GM19452 (cell line): ENCODE results near the gene DBR1.

ENCODE experiments used
- ATAC-seq: cut with Tn5 transposase; IDR thresholded peaks from one replicate; pipeline ENCODE4 v1.9.1; 2021; ENCODE audit not compliant: unreplicated experiment

The DBR1 gene

GRCh38 chr3:138125548-138126221 is 49.0 kb downstream of the DBR1 start:
- no peak for ATAC-seq

- ATAC-seq = no peak
Observed at GRCh38 chr3:138124706-138125355, 49.9 kb downstream of the DBR1 start.

GRCh38 chr3:138124188-138124587 is 50.5 kb downstream of the DBR1 start:
- ATAC-seq = no peak

GRCh38 chr3:138119423-138119766 is 55.3 kb downstream of the DBR1 start:
- ATAC-seq = no peak

GRCh38 chr3:138118612-138119422 is 55.9 kb downstream of the DBR1 start:
- peak; percentile 74 for ATAC-seq

- peak; percentile 80 for ATAC-seq
Observed at GRCh38 chr3:138114988-138115971, 59.4 kb downstream of the DBR1 start, which contains the start of gene DZIP1L. TSS of gene DZIP1L (minus strand) at chr3:138115608. CDS start at chr3:138103971, 11,637 bp downstream.

- ATAC-seq = no peak
Observed at GRCh38 chr3:138114431-138114918, 60.2 kb downstream of the DBR1 start.

GRCh38 chr3:138113326-138113725 is 61.4 kb downstream of the DBR1 start:
- no peak for ATAC-seq

GRCh38 chr3:138112362-138112761 is 62.4 kb downstream of the DBR1 start:
- no peak for ATAC-seq
